Endothelial cell of umbilical vein (primary cell): ENCODE measurements around the gene IFT22. TPM values are rescaled to one million over a fixed set of nuclear protein-coding genes. Genes with fewer than 3 reads are reported as not detected.

Experiments
- BruUV-seq: library from RNA; stranded (reverse); fragments of 400-500 nt; replicated peaks from 2 replicates; lab custom pipeline; 2021; lab: Mats Ljungman, UMichigan
- CTCF ChIA-PET: fragments of 300-600, 350-600 bp; sonication (Branson Sonifier 250); formaldehyde crosslinking; loops from one replicate; lab custom pipeline; 2021; ENCODE audit warnings: antibody characterized with exemption, inconsistent platforms; lab: Charles Lee
- POLR2A ChIA-PET: fragments of 300-600, 350-600 bp; sonication (Branson Sonifier 250); formaldehyde crosslinking; loops from one replicate; lab custom pipeline; 2021; ENCODE audit warnings: antibody characterized with exemption, inconsistent platforms; lab: Charles Lee
- DNase-seq: peaks from one replicate; pipeline ENCODE4 v3.0.0-alpha.2; 2011; ENCODE audit warnings: low read depth, low spot score
- FAIRE-seq: peaks from 2 replicates; lab custom pipeline; 2011; peaks lifted over from hg19 to GRCh38; lab: Jason Lieb, UNC
- H2AFZ ChIP-seq: 2 replicates; pipeline ENCODE4 v1.6.0; 2012; ENCODE audit warnings: low read depth, low read length, control low read depth, inconsistent platforms
- H3K27ac ChIP-seq: 2 replicates; pipeline ENCODE4 v1.5.1; 2011; ENCODE audit warnings: low read depth, mild to moderate bottlenecking, control low read depth, low read length, moderate library complexity; ENCODE audit not compliant: insufficient read depth
- H3K27me3 ChIP-seq, 2 experiments: 2 replicates each; pipeline versions ENCODE4 v1.6.0 to v1.6.1; 2011; ENCODE audit warnings: low read length in 2 of 2, mixed read lengths in 1 of 2; ENCODE audit not compliant: control insufficient read depth in 2 of 2, insufficient read depth in 2 of 2
- H3K36me3 ChIP-seq, 2 experiments: 2 replicates in 1 of 2; 3 replicates in 1 of 2; pipeline ENCODE4 v1.5.1; 2011; ENCODE audit warnings: low read length in 2 of 2, mild to moderate bottlenecking in 1 of 2, moderate library complexity in 1 of 2; ENCODE audit not compliant: control insufficient read depth in 2 of 2, insufficient read depth in 2 of 2; ENCODE audit errors: extremely low read depth in 1 of 2
- H3K4me1 ChIP-seq: 3 replicates; pipeline ENCODE4 v1.5.1; 2011; ENCODE audit warnings: mild to moderate bottlenecking, low read length; ENCODE audit not compliant: control insufficient read depth, insufficient read depth; ENCODE audit errors: extremely low read depth
- H3K4me2 ChIP-seq: 2 replicates; pipeline ENCODE4 v1.6.1; 2011; ENCODE audit warnings: low read length, control low read depth, mixed read lengths; ENCODE audit not compliant: insufficient read depth
- H3K4me3 ChIP-seq, 3 experiments: fragments of 200-600 bp in 1 of 3; sonication (generic), shearing (Covaris generic) in 1 of 3; replicated peaks in 1 of 3; 2 replicates each; pipeline ENCODE4 v1.5.1; 2011 to 2016; ENCODE audit warnings: control low read depth in 3 of 3, low read length in 3 of 3, mild to moderate bottlenecking in 2 of 3, inconsistent platforms in 1 of 3, low read depth in 1 of 3, moderate library complexity in 1 of 3; ENCODE audit not compliant: insufficient read depth in 1 of 3
- H3K79me2 ChIP-seq: 2 replicates; pipeline ENCODE4 v1.6.0; 2012; ENCODE audit warnings: low read length, inconsistent platforms; ENCODE audit not compliant: control insufficient read depth, insufficient read depth
- H3K9ac ChIP-seq: replicated peaks from 2 replicates; pipeline ENCODE3; 2011; ENCODE audit warnings: low read length, control low read depth; ENCODE audit not compliant: insufficient read depth; ENCODE audit errors: extremely low read depth
- H3K9me1 ChIP-seq: replicated peaks from 3 replicates; pipeline ENCODE4 v1.6.0; 2011; ENCODE audit warnings: mild to moderate bottlenecking, low read length; ENCODE audit not compliant: control insufficient read depth, insufficient read depth; ENCODE audit errors: extremely low read depth
- H3K9me3 ChIP-seq: replicated peaks from 2 replicates; pipeline ENCODE4 v1.5.1; 2012; ENCODE audit warnings: low read length, inconsistent platforms; ENCODE audit not compliant: control insufficient read depth, insufficient read depth
- H4K20me1 ChIP-seq: replicated peaks from 2 replicates; pipeline ENCODE3; 2011; ENCODE audit warnings: mild to moderate bottlenecking, low read length; ENCODE audit not compliant: control insufficient read depth, insufficient read depth; ENCODE audit errors: extremely low read depth
- CTCF ChIP-seq, 2 donors: IDR thresholded peaks; 1 replicate in 1 of 2; 2 replicates in 1 of 2; pipeline ENCODE4 v1.5.1; 2011; ENCODE audit warnings: low read length in 2 of 2, mild to moderate bottlenecking in 2 of 2, moderate library complexity in 2 of 2, control low read depth in 1 of 2, inconsistent platforms in 1 of 2, low read depth in 1 of 2; ENCODE audit not compliant: insufficient read depth in 1 of 2; ENCODE audit errors: extremely low read depth in 1 of 2
- EZH2 ChIP-seq: IDR thresholded peaks from 2 replicates; pipeline ENCODE4 v1.6.1; 2012; ENCODE audit warnings: borderline replicate concordance, low read depth, mild to moderate bottlenecking, moderate library complexity, low read length, inconsistent platforms; ENCODE audit not compliant: severe bottlenecking
- FOS ChIP-seq: IDR thresholded peaks from 2 replicates; pipeline ENCODE4 v1.6.1; 2011; ENCODE audit warnings: mild to moderate bottlenecking, low read length, moderate library complexity, borderline replicate concordance; ENCODE audit not compliant: insufficient read depth
- GATA2 ChIP-seq: IDR thresholded peaks from 2 replicates; pipeline ENCODE4 v1.7.0; 2011; ENCODE audit warnings: low read depth, mild to moderate bottlenecking, moderate library complexity, mixed read lengths, low read length; ENCODE audit not compliant: insufficient read length, insufficient read depth
- JUN ChIP-seq: IDR thresholded peaks from 2 replicates; pipeline ENCODE4 v1.6.1; 2011; ENCODE audit warnings: borderline replicate concordance, low read depth; ENCODE audit not compliant: insufficient read length, insufficient read depth
- MAX ChIP-seq: IDR thresholded peaks from 2 replicates; pipeline ENCODE4 v1.6.1; 2011; ENCODE audit not compliant: insufficient read depth, insufficient read length
- MYC ChIP-seq: IDR thresholded peaks from one replicate; pipeline ENCODE4 v1.6.1; 2011; ENCODE audit warnings: mild to moderate bottlenecking, low read depth, low read length
- POLR2A ChIP-seq: IDR thresholded peaks from 2 replicates; pipeline ENCODE4 v1.6.1; 2012; ENCODE audit warnings: low read depth, mild to moderate bottlenecking, control low read depth, low read length
- POLR2AphosphoS5 ChIP-seq: IDR thresholded peaks from 2 replicates; pipeline ENCODE4 v1.6.1; 2012; ENCODE audit warnings: low read depth, mild to moderate bottlenecking, control low read depth, low read length, moderate library complexity; ENCODE audit not compliant: insufficient read depth
- dilution Hi-C: fragments of 300-500 bp; cut with MboI; formaldehyde crosslinking; loops from one replicate; pipeline ENCODE4 v1.15.0; 2019; ENCODE audit warnings: low sequenced_read_pairs; ENCODE audit not compliant: extremely low pct_ligation_motif_present
- intact Hi-C: fragments of 100-400 bp; cut with micrococcal nuclease; formaldehyde crosslinking; loops from one replicate; pipeline ENCODE4 v1.10.0; 2022
- polyA plus RNA-seq, 4 experiments: library from polyadenylated mRNA; depleted of rRNA in 3 of 4; stranded (reverse) in 3 of 4; unstranded in 1 of 4; fragments of >200 nt; gene quantifications; 2 replicates each; pipeline versions ENCODE4 v1.2.1 to v1.2.3, GENCODE V29; 2011 to 2012; ENCODE audit warnings: missing spikeins in 1 of 4
- total RNA-seq: library from RNA; stranded (reverse); gene quantifications from 2 replicates; pipeline ENCODE4 v1.2.3, GENCODE V29; 2021

The IFT22 gene
- total and polyA plus RNA-seq, 2 donors (not counting 3 experiments of a cell fraction or from before 2014, with no cell fraction given): 26.3 to 28.7 TPM

GRCh38 chr7:101332026-101332425 lies 10.4 kb upstream of the IFT22 start:
- Histone ChIP-seq H3K9ac (no peak overlapping the region), H4K20me1 (no peaks in the 10 kb centered on the region), H2AFZ (no peak overlapping the region), H3K27ac (no peak overlapping the region), H3K9me1 (no peaks in the 10 kb centered on the region), H3K4me1 (no peaks in the 10 kb centered on the region), H3K4me3 (no peak overlapping the region), H3K9me3 (no peaks in the 10 kb centered on the region), H3K27me3 (peaks cover 2% of the 10 kb centered on the region in 2 experiments), H3K79me2 (no peaks in the 10 kb centered on the region), H3K4me2 (no peak overlapping the region), H3K36me3 (no peaks in the 10 kb centered on the region)
- DNase-seq: no peak
- POLR2A ChIA-PET: no interaction called here
- TF ChIP-seq EZH2 (no peak), GATA2 (no peak), CTCF (IDR thresholded peaks at IDR 0.05; ENCODE audit: extremely low read depth in 1 of 2, insufficient read depth in 1 of 2, low read depth in 1 of 2, low read length in 2 of 2) (no peak), MAX (no peak)
- dilution Hi-C loops (no loop called here), intact Hi-C loops (no loop called here)
- no TSS peak for BruUV-seq
- FAIRE-seq: no peak
- CTCF ChIA-PET: no interaction called here

GRCh38 chr7:101330011-101330484 lies 8.4 kb upstream of the IFT22 start:
- H3K9me3 ChIP-seq: no peaks in the 10 kb centered on the region
- H3K4me3 ChIP-seq: no peak overlapping the region
- H3K79me2 ChIP-seq: no peaks in the 10 kb centered on the region
- H3K4me2 ChIP-seq: no peak overlapping the region
- FAIRE-seq: no peak
- no peak overlapping the region for H3K27ac ChIP-seq
- no peaks in the 10 kb centered on the region for H4K20me1 ChIP-seq
- H3K9me1 ChIP-seq: no peaks in the 10 kb centered on the region
- intact Hi-C loops: no loop called here
- no TSS peak for BruUV-seq
- H2AFZ ChIP-seq: peak overlapping the region; percentile 2
- ChIA-PET CTCF (interaction anchor here (0.6 kb wide), 1 partner anchor 158 kb away, joined by 3 read pairs; no protein-coding TSS in a partner anchor), POLR2A (no interaction called here)
- H3K4me1 ChIP-seq: no peaks in the 10 kb centered on the region
- no peak overlapping the region for H3K9ac ChIP-seq
- peaks cover 2% of the 10 kb centered on the region in 2 experiments for H3K27me3 ChIP-seq
- dilution Hi-C loops: no loop called here
- H3K36me3 ChIP-seq: no peaks in the 10 kb centered on the region
- TF ChIP-seq FOS (no peak), POLR2AphosphoS5 (no peak), POLR2A (no peak), MYC (no peak), CTCF (IDR thresholded peaks at IDR 0.05; ENCODE audit: extremely low read depth in 1 of 2, insufficient read depth in 1 of 2, low read depth in 1 of 2, low read length in 2 of 2) (no peak), MAX (no peak), JUN (no peak), GATA2 (no peak), EZH2 (no peak)
- DNase-seq: no peak
